Neural cell (in vitro differentiated cells): ENCODE results near the gene FAM193A. TPM values are rescaled to one million over a fixed set of nuclear protein-coding genes. Genes with fewer than 3 reads are reported as not detected.

Experiments
- H2AFZ ChIP-seq: fragments of 200-600, 300-800 bp; sonication (generic), shearing (Covaris generic); 2 replicates; pipeline ENCODE4 v1.6.0; 2014; ENCODE audit warnings: low read depth, mild to moderate bottlenecking, antibody characterized with exemption, low read length, moderate library complexity
- H3F3A ChIP-seq: fragments of 200-600 bp; shearing (Covaris generic); 2 replicates; pipeline ENCODE4 v1.6.1; 2016; ENCODE audit warnings: mild to moderate bottlenecking, moderate library complexity, mixed read lengths, antibody characterized with exemption, low read length; ENCODE audit not compliant: insufficient read depth, poor library complexity, severe bottlenecking
- H3K27ac ChIP-seq: fragments of 200-600, 300-800 bp; sonication (generic), shearing (Covaris generic); 2 replicates; pipeline ENCODE4 v1.5.1; 2014; ENCODE audit warnings: mild to moderate bottlenecking, low read length, moderate library complexity
- H3K27me3 ChIP-seq: fragments of 300-800, 200-600 bp; sonication (generic), shearing (Covaris generic); 2 replicates; pipeline ENCODE4 v1.6.0; 2014; ENCODE audit warnings: mild to moderate bottlenecking, low read depth, low read length, moderate library complexity; ENCODE audit not compliant: insufficient read depth
- H3K36me3 ChIP-seq: fragments of 300-800, 200-600 bp; sonication (generic), shearing (Covaris generic); 2 replicates; pipeline ENCODE4 v1.5.1; 2014; ENCODE audit warnings: mild to moderate bottlenecking, antibody characterized with exemption, low read length, moderate library complexity; ENCODE audit not compliant: insufficient read depth
- H3K4me2 ChIP-seq: fragments of 300-800, 200-600 bp; sonication (generic), shearing (Covaris generic); 2 replicates; pipeline ENCODE4 v1.6.0; 2014; ENCODE audit warnings: mild to moderate bottlenecking, low read length
- H3K4me3 ChIP-seq: fragments of 300-800, 200-600 bp; sonication (generic), shearing (Covaris generic); 2 replicates; pipeline ENCODE4 v1.5.1; 2014; ENCODE audit warnings: mild to moderate bottlenecking, low read length, moderate library complexity
- H3K79me2 ChIP-seq: fragments of 200-600 bp; shearing (Covaris generic); replicated peaks from 2 replicates; pipeline ENCODE4 v1.6.0; 2014; ENCODE audit warnings: mild to moderate bottlenecking, low read length, moderate library complexity; ENCODE audit not compliant: insufficient read depth
- H3K9ac ChIP-seq: fragments of 300-800, 200-600 bp; sonication (generic), shearing (Covaris generic); 2 replicates; pipeline ENCODE4 v1.6.1; 2016; ENCODE audit warnings: mild to moderate bottlenecking, low read length, mixed read lengths
- H3K9me2 ChIP-seq: fragments of 200-600 bp; shearing (Covaris generic); 2 replicates; pipeline ENCODE4 v1.6.1; 2016; ENCODE audit warnings: mild to moderate bottlenecking, low read length, mixed read lengths; ENCODE audit not compliant: insufficient read depth
- H3K9me3 ChIP-seq: fragments of 200-600, 300-800 bp; sonication (generic), shearing (Covaris generic); 2 replicates; pipeline ENCODE4 v1.6.1; 2016; ENCODE audit warnings: mild to moderate bottlenecking, mixed run types, low read length, moderate library complexity, mixed read lengths
- H4K20me1 ChIP-seq: fragments of 200-600 bp; shearing (Covaris generic); 2 replicates; pipeline ENCODE4 v1.6.1; 2016; ENCODE audit warnings: mild to moderate bottlenecking, mixed run types; ENCODE audit not compliant: insufficient read depth
- CTCF ChIP-seq: fragments of 450-650 bp; IDR thresholded peaks from 2 replicates; pipeline ENCODE4 v1.5.1; 2014; ENCODE audit warnings: antibody characterized with exemption, mild to moderate bottlenecking, moderate library complexity; ENCODE audit not compliant: poor library complexity, severe bottlenecking
- EP300 ChIP-seq: fragments of 450-650 bp; conservative IDR thresholded peaks from 2 replicates; pipeline ENCODE4 v1.6.1; 2014; ENCODE audit warnings: antibody characterized with exemption, mild to moderate bottlenecking, moderate library complexity; ENCODE audit not compliant: poor library complexity, severe bottlenecking
- EZH2 ChIP-seq: fragments of 200-600, 300-800 bp; shearing (Covaris generic), sonication (generic); IDR thresholded peaks from 2 replicates; pipeline ENCODE4 v1.6.1; 2014; ENCODE audit warnings: antibody characterized with exemption, low read length, borderline replicate concordance, mild to moderate bottlenecking; ENCODE audit not compliant: insufficient read depth, poor library complexity, severe bottlenecking
- MXI1 ChIP-seq: fragments of 450-650 bp; conservative IDR thresholded peaks from 2 replicates; pipeline ENCODE4 v1.6.1; 2014; ENCODE audit warnings: antibody characterized with exemption, mild to moderate bottlenecking; ENCODE audit not compliant: poor library complexity, severe bottlenecking
- POLR2AphosphoS5 ChIP-seq: IDR thresholded peaks from 2 replicates; pipeline ENCODE4 v1.6.1; 2012
- RAD21 ChIP-seq: fragments of 450-650 bp; conservative IDR thresholded peaks from 2 replicates; pipeline ENCODE4 v1.6.1; 2014; ENCODE audit warnings: antibody characterized with exemption, mild to moderate bottlenecking, moderate library complexity
- REST ChIP-seq: IDR thresholded peaks from 2 replicates; pipeline ENCODE4 v1.6.1; 2012; ENCODE audit warnings: borderline replicate concordance
- SMC3 ChIP-seq: fragments of 450-650 bp; conservative IDR thresholded peaks from 2 replicates; pipeline ENCODE4 v1.6.1; 2014; ENCODE audit warnings: antibody characterized with exemption, mild to moderate bottlenecking, moderate library complexity; ENCODE audit not compliant: poor library complexity
- TAF1 ChIP-seq: IDR thresholded peaks from 2 replicates; pipeline ENCODE4 v1.6.1; 2012; ENCODE audit warnings: low read depth
- polyA plus RNA-seq: library from polyadenylated mRNA; depleted of rRNA; stranded (reverse); fragments of >200 nt; gene quantifications from 2 replicates; pipeline ENCODE4 v1.2.3, GENCODE V29; 2014

FAM193A gene
- polyA plus RNA-seq, 1 donor from 2014 or later, result 11.6 TPM

DNA sequence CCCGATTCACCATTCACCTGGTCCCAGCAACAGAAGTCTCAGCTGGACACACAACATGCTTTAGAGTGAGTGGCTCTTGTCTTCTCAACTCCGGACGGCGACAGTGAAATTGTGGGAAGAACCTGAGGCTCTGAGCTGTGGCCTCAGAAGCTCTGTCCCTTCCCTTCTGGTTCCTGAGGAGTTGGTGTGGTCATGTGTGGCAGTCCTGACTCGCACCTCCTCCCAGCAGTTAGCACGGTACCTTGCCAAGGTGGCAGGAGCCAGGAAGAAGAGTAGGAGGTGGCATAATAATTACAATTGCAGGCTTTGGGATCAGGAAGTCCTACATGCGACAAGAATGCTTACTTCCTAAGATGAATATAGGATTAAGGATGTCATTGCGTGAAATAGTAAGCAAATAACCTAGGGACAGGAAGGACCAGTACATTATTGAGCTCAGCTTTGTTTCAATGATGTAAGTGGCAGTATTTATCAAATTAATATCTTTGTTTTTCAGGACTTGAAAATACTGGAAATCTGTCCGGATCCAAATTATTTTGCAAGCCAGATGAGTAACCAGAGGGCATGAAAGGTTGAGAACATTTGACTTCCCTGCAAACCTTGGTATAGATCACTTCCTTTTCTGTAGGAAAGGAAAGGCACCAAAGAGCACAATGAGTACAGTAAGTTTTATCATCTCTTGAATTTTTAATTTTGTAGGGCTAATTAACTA, 46.5 kb upstream of the FAM193A start:
- no peaks in the 10 kb centered on the region for H4K20me1 ChIP-seq

DNA sequence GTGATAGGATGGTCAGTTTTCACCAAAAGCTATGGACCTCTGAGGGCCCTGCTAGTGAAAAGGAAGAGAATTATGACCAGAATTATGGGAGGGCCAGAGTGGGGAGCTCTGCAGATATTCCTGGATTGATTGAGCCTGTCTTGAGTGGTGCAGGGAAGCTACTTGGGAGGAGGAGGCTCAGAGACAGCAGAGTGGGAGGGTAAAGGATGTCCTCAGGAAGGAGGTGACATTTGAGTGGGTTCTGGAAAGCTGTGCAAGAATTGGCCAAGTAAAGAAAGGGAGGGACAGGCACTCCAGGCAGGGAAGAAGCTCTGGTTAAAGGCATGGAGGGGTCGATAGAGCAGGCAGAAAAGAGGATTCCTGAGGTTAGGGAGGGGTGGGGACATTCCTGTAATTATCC, 43.5 kb upstream of the FAM193A start:
- peaks cover 5% of the 10 kb centered on the region for H3K79me2 ChIP-seq
- no peaks in the 10 kb centered on the region for H3K27me3 ChIP-seq
- H2AFZ ChIP-seq, result no peak overlapping the region
- H3K36me3 ChIP-seq, result no peaks in the 10 kb centered on the region
- H3K27ac ChIP-seq, result no peak overlapping the region
- no peaks in the 10 kb centered on the region for H4K20me1 ChIP-seq
- no peak overlapping the region for H3K4me2 ChIP-seq
- H3K9me3 ChIP-seq, result no peaks in the 10 kb centered on the region
- H3K9me2 ChIP-seq, result no peaks in the 10 kb centered on the region
- H3F3A ChIP-seq, result no peaks in the 10 kb centered on the region
- no peak overlapping the region for H3K4me3 ChIP-seq
- no peak for TF ChIP-seq POLR2AphosphoS5
- no peak for TF ChIP-seq RAD21
- no peak for TF ChIP-seq TAF1
- no peak for TF ChIP-seq EP300
- TF ChIP-seq CTCF, result no peak
- H3K9ac ChIP-seq, result no peak overlapping the region

More for the DNA sequence above, 46.5 kb upstream of the FAM193A start:
- Histone ChIP-seq H3K4me3 (no peak overlapping the region), H3K9ac (no peak overlapping the region), H3F3A (no peaks in the 10 kb centered on the region), H3K27me3 (no peaks in the 10 kb centered on the region), H3K4me2 (no peak overlapping the region), H2AFZ (no peak overlapping the region), H3K79me2 (peaks cover 32% of the 10 kb centered on the region), H3K9me2 (no peaks in the 10 kb centered on the region), H3K36me3 (no peaks in the 10 kb centered on the region), H3K9me3 (no peaks in the 10 kb centered on the region), H3K27ac (no peak overlapping the region)
- TF ChIP-seq RAD21 (no peak), SMC3 (no peak), REST (no peak), TAF1 (no peak), EZH2 (no peak), CTCF (no peak), MXI1 (no peak), POLR2AphosphoS5 (no peak), EP300 (no peak)
